GM18511 (cell line): Measurements from ENCODE around the gene NCKAP1.
A peak's percentile ranks its signal among the peaks of the same experiment; 100 is the strongest.

Source experiments
- ATAC-seq: cut with Tn5 transposase; IDR thresholded peaks from one replicate; pipeline ENCODE4 v1.9.1; 2021; ENCODE audit warnings: mild to moderate bottlenecking, moderate library complexity; ENCODE audit not compliant: unreplicated experiment

Gene NCKAP1

DNA sequence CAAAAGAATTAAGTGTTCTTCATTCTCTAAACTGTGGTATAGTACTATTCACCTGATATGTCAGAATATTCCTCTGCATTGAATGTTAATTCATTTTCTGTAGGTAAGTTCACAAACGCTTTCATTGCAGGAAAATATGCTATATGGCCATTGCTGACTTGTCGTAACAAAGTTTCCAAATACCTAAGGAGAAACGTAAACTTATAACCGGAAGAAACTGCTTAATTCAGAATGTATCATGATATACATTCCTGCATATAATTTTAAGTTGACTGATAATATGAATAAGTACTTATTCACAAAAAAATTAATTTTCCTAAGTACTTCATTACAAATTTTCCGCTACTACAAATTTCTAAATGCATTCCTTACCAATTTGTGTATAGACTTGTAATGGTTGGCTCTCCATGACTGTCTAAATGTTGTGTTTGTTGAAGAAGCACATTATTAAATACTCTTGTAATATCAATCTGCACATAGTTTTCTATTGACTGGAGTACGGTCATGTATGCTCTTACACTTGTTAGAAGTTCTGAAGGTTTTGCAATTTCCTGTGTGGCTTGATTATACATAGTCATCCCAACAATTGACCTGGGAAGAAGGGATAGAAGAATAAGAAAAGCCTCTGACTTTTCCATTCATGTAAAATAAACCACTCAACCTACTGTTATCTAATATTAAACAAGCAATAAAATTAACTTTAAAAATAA is 85.4 kb downstream of the NCKAP1 start:
- no peak for ATAC-seq

- peak; percentile 67 for ATAC-seq
These were observed 86.2 kb downstream of the NCKAP1 start for GRCh38 chr2:182951948-182952663.

DNA sequence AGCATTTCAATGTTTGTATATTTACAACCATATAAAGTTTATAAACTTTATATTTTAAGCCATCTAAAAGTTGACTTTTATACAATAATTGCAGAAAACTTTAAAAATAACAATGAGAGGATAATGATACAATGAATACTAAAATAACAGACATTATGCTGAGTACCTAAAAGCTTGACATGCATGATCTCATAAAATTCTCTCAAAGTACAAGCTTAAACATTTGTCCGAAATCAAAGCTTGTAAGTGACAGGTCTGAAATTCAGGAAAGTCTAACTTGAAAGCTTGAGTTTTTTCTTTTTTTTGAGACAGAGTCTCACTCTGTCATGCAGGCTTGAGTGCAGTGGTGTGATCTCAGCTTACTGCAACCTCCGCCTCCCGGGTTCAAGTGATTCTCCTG is 87.7 kb downstream of the NCKAP1 start:
- no peak for ATAC-seq

DNA sequence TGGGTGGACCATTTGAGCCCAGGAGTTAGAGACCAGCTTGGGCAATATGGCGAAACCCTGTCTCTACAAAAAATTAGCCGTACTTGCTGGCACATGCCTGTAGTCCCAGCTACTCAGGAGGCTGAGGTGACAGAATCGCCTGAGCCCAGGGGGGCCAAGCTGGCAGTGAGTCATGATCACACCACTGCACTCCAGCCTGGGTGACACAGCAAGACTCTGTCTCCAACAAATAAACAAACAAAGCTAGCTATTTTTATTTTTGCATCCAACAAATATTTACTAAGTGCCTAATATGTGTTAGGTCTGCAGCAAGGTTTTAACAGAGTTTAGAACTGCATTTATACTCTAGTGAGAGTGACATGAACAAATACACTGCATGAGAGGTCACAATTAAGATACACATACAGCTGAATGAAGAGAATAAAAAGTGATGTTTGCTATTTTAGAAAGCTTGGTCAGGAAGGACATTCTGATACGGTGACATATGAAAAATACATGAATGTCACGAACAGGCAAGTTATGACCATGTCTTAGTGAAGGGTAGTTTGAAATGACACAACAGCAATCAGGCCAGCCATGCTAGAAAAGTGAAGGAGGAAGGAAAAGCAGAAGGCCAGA is 88.6 kb downstream of the NCKAP1 start:
- ATAC-seq = no peak

DNA sequence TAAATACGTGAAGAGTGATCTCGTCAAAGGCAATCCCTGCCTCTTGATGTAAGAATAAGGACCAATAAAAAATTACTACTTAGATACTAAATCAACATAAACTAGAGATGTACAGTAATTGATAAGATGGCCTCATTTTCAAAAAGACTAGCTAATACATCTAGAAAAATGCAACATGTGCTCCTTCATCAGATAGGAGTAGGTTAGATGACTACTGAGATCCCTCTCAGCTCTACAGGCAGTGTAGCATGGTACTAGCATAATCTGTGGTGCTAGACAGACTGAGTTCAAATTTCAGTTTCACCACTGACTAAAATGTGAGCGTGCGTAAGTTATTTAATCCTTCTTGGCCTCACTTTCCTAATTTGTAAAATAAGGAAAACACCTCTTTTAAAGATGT is 89.2 kb downstream of the NCKAP1 start:
- ATAC-seq = no peak

GRCh38 chr2:182946958-182947369 is 91.3 kb downstream of the NCKAP1 start:
- no peak for ATAC-seq

GRCh38 chr2:182943339-182943738 is 94.9 kb downstream of the NCKAP1 start:
- ATAC-seq = no peak

DNA sequence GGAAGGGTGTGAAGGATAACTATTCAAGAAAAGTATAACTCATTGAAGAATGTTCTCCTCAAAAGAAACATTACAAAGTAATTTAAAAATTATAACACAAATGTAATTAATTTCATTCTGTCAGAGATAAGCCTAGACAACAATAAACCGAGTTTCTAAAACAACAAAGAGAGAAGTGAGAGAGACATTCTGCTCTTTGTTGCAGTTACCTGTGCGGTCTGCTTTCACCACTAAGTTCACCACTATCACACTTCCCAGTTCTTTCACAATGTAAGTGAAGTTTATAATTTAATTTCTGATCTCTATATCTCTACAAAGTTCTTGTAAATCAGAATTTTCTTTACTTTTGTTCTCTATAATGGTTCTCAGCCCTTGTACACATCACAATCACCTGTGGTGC is 95.5 kb downstream of the NCKAP1 start:
- ATAC-seq = no peak

DNA sequence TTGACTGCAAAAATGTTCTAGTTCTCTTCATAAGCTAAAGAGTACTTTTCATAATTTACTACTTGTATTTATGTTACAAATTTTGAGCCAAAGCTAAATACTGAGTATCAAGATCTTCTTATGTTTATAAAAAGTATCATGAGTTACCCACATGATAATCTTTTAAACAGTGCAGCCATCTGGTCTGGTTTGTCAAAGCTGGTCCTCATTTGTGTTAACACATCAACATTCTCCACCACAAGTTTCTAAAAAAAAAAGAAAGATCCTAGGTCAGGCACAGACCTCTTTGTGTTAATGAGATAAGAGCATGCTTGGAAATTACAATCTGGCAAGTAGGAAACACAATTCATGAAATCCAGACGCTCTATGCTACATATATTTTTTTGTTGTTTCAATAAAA is 96.3 kb downstream of the NCKAP1 start:
- no peak for ATAC-seq

DNA sequence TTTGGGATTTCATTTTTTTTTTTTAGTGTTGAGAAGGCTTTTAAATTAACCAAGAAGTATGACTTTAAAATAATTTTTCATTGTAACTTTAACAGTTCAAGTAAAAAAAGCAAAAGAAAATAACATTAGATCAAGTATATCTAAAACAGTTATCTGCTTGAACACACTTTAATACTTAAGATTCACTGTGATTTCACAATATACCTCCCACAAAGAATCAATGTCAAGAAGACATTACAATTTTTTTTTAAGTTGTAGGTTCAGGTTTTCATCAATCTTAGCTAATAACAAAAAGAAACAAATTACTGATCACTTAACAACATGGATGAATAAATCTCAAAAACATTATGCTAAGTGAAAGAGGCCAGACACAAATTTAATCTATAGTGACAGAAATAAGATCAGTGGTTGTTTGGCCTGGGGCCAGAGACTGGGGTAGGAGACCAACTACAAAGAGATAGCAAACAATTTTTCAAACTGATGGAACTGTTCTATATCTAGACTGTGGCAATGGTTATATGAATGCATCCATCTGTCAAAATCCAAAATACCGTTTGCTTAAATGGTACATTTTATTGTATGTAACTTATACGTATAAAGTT is 97.0 kb downstream of the NCKAP1 start:
- ATAC-seq = no peak

GRCh38 chr2:182937870-182938269 is 100.4 kb downstream of the NCKAP1 start:
- no peak for ATAC-seq

GRCh38 chr2:182933629-182934028 is 104.6 kb downstream of the NCKAP1 start:
- peak; percentile 89 for ATAC-seq

GRCh38 chr2:182929972-182930371 is 108.3 kb downstream of the NCKAP1 start:
- no peak for ATAC-seq

- no peak for ATAC-seq
These were observed 114.0 kb downstream of the NCKAP1 start for GRCh38 chr2:182924306-182924705.

GRCh38 chr2:182921234-182921633 is 117.0 kb downstream of the NCKAP1 start:
- peak; percentile 47 for ATAC-seq

DNA sequence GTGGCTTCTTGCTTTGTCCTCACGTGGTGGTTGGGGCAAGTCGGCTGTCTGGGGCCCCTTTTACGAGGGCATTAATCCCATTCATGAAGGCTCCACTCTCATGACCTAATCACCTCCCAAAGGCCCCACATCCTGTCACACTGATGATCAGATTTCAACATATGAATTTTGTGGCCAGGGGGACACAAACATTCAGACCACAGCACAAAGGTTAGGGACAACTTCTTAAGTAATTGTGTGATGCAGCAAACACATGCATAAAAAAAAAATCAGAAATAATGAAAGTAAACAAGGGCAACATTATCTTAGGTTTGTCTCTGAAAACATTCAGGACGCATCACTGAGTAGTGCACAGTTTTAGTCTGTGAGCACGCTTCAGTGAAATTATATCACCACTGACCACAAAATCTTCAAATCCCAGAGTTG is 117.6 kb downstream of the NCKAP1 start:
- peak; percentile 78 for ATAC-seq

GRCh38 chr2:182920089-182920488 is 118.2 kb downstream of the NCKAP1 start:
- ATAC-seq = no peak

DNA sequence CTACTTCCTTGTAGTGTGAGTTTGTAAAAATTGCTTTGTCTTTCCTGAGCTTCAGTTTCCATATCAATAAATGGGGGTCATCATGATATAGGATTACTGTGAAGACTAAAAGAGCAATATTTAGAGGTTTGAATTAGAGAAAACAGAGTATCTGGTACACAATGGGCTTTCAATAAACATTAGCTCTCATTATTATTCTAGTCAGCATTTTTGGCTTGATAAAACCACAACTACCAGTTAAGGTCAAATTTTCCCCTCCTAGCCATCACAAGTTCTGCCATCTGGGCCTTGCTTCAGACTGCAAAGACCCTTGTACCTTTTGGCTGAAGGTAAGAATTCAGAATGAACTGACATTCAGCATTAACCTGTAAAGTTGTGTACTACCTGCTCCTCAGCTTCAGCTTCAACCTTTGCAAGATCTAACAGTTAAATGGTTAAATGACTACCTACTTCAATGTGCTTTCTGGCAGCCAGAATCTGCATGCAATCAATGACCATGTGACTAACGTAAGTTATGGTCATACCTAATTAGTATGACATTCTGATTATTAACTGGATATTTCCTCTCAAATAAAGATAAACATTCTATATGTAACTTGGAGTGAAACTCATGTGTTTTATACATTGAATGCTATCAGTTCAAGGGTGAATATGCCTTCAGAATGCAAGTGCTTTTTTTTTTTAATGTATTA is 119.2 kb downstream of the NCKAP1 start:
- no peak for ATAC-seq

DNA sequence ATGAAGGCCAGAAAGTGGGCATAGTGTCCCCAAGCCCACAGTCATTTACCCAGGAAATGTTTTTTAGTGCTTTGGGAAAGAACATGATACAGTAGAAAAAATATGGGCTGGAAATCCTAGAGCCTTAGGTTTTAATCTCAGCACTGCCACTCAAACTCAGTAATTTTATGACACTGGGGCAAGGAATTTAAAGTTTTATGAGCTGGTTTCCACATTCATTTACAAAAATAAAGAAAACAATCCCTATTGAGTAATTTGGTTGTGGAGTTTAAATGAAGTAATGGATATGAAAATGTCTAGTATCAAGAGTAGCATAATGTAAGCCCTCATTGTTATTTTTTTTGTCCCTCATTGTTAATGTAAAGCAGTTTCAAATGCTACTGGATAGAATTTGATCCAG is 120.3 kb downstream of the NCKAP1 start:
- no peak for ATAC-seq

- ATAC-seq = no peak
These were observed 121.8 kb downstream of the NCKAP1 start for GRCh38 chr2:182916417-182916816.
